DOHH2 (cell line): ENCODE results near the gene FGA.

Experiments used
- H3F3A ChIP-seq: fragments of 200-600 bp; sonication (generic), shearing (Covaris generic); 2 replicates; pipeline ENCODE4 v1.6.0; 2016; ENCODE audit warnings: antibody characterized with exemption, mild to moderate bottlenecking; ENCODE audit not compliant: control insufficient read depth, insufficient read depth
- H3K27ac ChIP-seq: fragments of 200-600 bp; sonication (generic); 2 replicates; pipeline ENCODE4 v1.5.1; 2014; ENCODE audit warnings: low read depth, mild to moderate bottlenecking, low read length, moderate library complexity
- H3K27me3 ChIP-seq: fragments of 200-600 bp; sonication (generic); 2 replicates; pipeline ENCODE4 v1.6.1; 2014; ENCODE audit warnings: mild to moderate bottlenecking, low read length, mixed read lengths; ENCODE audit not compliant: control insufficient read depth
- H3K36me3 ChIP-seq: fragments of 200-600 bp; sonication (generic); 2 replicates; pipeline ENCODE4 v1.6.1; 2014; ENCODE audit warnings: mild to moderate bottlenecking, low read length, moderate library complexity, mixed read lengths; ENCODE audit not compliant: control insufficient read depth
- H3K4me1 ChIP-seq: fragments of 200-600 bp; sonication (generic); 2 replicates; pipeline ENCODE4 v1.6.1; 2014; ENCODE audit warnings: mild to moderate bottlenecking, low read length, mixed read lengths; ENCODE audit not compliant: control insufficient read depth
- H3K4me2 ChIP-seq: fragments of 200-600 bp; sonication (generic); 2 replicates; pipeline ENCODE4 v1.6.0; 2014; ENCODE audit warnings: mild to moderate bottlenecking, low read length, moderate library complexity
- H3K4me3 ChIP-seq: fragments of 200-600 bp; sonication (generic); 2 replicates; pipeline ENCODE4 v1.5.1; 2014; ENCODE audit warnings: mild to moderate bottlenecking, low read length, mixed read lengths
- H3K79me2 ChIP-seq: fragments of 200-600 bp; sonication (generic); 2 replicates; pipeline ENCODE4 v1.6.1; 2014; ENCODE audit warnings: mild to moderate bottlenecking, low read length, mixed read lengths; ENCODE audit not compliant: control insufficient read depth
- H3K9me2 ChIP-seq: fragments of 200-600 bp; sonication (generic); replicated peaks from 2 replicates; pipeline ENCODE4 v1.6.1; 2014; ENCODE audit warnings: mild to moderate bottlenecking, low read length, mixed read lengths; ENCODE audit not compliant: control insufficient read depth
- H3K9me3 ChIP-seq: fragments of 200-600 bp; sonication (generic); 2 replicates; pipeline ENCODE4 v1.6.1; 2014; ENCODE audit warnings: antibody characterized with exemption, low read length, mixed read lengths; ENCODE audit not compliant: control insufficient read depth, insufficient read depth
- H4K20me1 ChIP-seq: fragments of 200-600 bp; sonication (generic); 2 replicates; pipeline ENCODE4 v1.6.0; 2014; ENCODE audit warnings: low read depth, mild to moderate bottlenecking, antibody characterized with exemption, low read length, moderate library complexity; ENCODE audit not compliant: control insufficient read depth, insufficient read depth
- EZH2phosphoT487 ChIP-seq: fragments of 200-600 bp; sonication (generic); IDR thresholded peaks from 2 replicates; pipeline ENCODE4 v1.6.1; 2017; ENCODE audit warnings: borderline replicate concordance, mild to moderate bottlenecking, antibody characterized with exemption, low read length, moderate library complexity, mixed read lengths
- TF ChIP-seq, protein P1 (sequence below): fragments of 200-600 bp; sonication (generic); IDR thresholded peaks from one replicate; pipeline ENCODE4 v1.5.1; 2014; ENCODE audit warnings: antibody characterized with exemption, mild to moderate bottlenecking, low read depth, low read length; ENCODE audit not compliant: poor library complexity, severe bottlenecking

Gene FGA

DNA sequence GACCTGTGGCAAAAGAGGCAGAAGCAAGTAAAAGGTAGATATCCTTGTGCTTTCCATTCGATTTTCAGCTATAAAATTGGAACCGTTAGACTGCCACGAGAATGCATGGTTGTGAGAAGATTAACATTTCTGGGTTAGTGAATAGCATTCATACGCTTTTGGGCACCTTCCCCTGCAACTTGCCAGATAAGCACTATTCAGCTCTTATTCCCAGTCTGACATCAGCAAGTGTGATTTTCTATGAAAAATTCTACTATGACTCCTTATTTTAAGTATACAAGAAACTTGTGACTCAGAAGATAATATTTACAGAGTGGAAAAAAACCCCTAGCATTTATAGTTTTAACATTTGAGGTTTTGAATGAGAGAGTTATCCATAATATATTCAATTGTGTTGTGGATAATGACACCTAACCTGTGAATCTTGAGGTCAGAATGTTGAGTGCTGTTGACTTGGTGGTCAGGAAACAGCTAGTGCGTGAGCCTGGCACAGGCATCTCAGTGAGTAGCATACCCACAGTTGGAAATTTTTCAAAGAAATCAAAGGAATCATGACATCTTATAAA lies 23.8 kb downstream of the FGA start:
- Histone ChIP-seq H3K4me2 (no peak overlapping the region), H4K20me1 (no peaks in the 10 kb centered on the region), H3K36me3 (no peaks in the 10 kb centered on the region), H3F3A (no peaks in the 10 kb centered on the region), H3K27me3 (no peaks in the 10 kb centered on the region; the same call in 1 of the 2 replicates), H3K4me1 (no peaks in the 10 kb centered on the region), H3K9me2 (no peaks in the 10 kb centered on the region), H3K27ac (no peak overlapping the region), H3K9me3 (no peaks in the 10 kb centered on the region), H3K4me3 (no peak overlapping the region), H3K79me2 (no peaks in the 10 kb centered on the region)
- TF ChIP-seq, protein P1, sequence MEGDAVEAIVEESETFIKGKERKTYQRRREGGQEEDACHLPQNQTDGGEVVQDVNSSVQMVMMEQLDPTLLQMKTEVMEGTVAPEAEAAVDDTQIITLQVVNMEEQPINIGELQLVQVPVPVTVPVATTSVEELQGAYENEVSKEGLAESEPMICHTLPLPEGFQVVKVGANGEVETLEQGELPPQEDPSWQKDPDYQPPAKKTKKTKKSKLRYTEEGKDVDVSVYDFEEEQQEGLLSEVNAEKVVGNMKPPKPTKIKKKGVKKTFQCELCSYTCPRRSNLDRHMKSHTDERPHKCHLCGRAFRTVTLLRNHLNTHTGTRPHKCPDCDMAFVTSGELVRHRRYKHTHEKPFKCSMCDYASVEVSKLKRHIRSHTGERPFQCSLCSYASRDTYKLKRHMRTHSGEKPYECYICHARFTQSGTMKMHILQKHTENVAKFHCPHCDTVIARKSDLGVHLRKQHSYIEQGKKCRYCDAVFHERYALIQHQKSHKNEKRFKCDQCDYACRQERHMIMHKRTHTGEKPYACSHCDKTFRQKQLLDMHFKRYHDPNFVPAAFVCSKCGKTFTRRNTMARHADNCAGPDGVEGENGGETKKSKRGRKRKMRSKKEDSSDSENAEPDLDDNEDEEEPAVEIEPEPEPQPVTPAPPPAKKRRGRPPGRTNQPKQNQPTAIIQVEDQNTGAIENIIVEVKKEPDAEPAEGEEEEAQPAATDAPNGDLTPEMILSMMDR: no peak
- TF ChIP-seq EZH2phosphoT487: no peak

GRCh38 chr4:154565704-154566103 lies 24.8 kb downstream of the FGA start:
- no peak overlapping the region for H3K4me3 ChIP-seq
- no peaks in the 10 kb centered on the region for H3F3A ChIP-seq
- no peak for TF ChIP-seq EZH2phosphoT487
- TF ChIP-seq, protein P1: no peak
- no peaks in the 10 kb centered on the region for H3K9me3 ChIP-seq
- H4K20me1 ChIP-seq: no peaks in the 10 kb centered on the region
- H3K27ac ChIP-seq: no peak overlapping the region
- H3K27me3 ChIP-seq: no peaks in the 10 kb centered on the region; the same call in 1 of the 2 replicates
- H3K9me2 ChIP-seq: no peaks in the 10 kb centered on the region
- H3K4me1 ChIP-seq: no peaks in the 10 kb centered on the region
- H3K36me3 ChIP-seq: no peaks in the 10 kb centered on the region
- no peak overlapping the region for H3K4me2 ChIP-seq
- H3K79me2 ChIP-seq: no peaks in the 10 kb centered on the region

GRCh38 chr4:154564311-154564710 lies 26.2 kb downstream of the FGA start:
- Histone ChIP-seq H3K4me3 (no peak overlapping the region), H3K9me3 (no peaks in the 10 kb centered on the region), H3K79me2 (no peaks in the 10 kb centered on the region), H3F3A (no peaks in the 10 kb centered on the region), H3K27ac (no peak overlapping the region), H3K4me1 (no peaks in the 10 kb centered on the region), H3K36me3 (no peaks in the 10 kb centered on the region), H3K9me2 (no peaks in the 10 kb centered on the region), H3K4me2 (no peak overlapping the region), H4K20me1 (no peaks in the 10 kb centered on the region), H3K27me3 (no peaks in the 10 kb centered on the region; the same call in 1 of the 2 replicates)
- TF ChIP-seq, protein P1: no peak
- no peak for TF ChIP-seq EZH2phosphoT487
